IPS-20b (cell line): ENCODE results near the gene ZNF700.
A peak's percentile ranks its signal among the peaks of the same experiment; 100 is the strongest.
"Not testable (repeated sequence)": the region's sequence is repeated elsewhere in the genome, so short reads cannot be mapped to it uniquely, and the experiment has no call there.

Source experiments
- H3K27ac ChIP-seq: one replicate; pipeline ENCODE4 v1.5.1; 2013; ENCODE audit warnings: low read length
- H3K27me3 ChIP-seq: 2 replicates; pipeline ENCODE4 v1.6.1; 2013; ENCODE audit warnings: mild to moderate bottlenecking, low read length, inconsistent platforms; ENCODE audit not compliant: insufficient read depth
- H3K36me3 ChIP-seq: 2 replicates; pipeline ENCODE4 v1.6.1; 2013; ENCODE audit warnings: low read depth, mild to moderate bottlenecking, inconsistent platforms, low read length, moderate library complexity; ENCODE audit not compliant: insufficient read depth
- H3K4me1 ChIP-seq: 2 replicates; pipeline ENCODE4 v1.6.1; 2013; ENCODE audit warnings: mild to moderate bottlenecking, control low read depth, inconsistent platforms, low read length, moderate library complexity; ENCODE audit not compliant: insufficient read depth
- H3K4me3 ChIP-seq: 2 replicates; pipeline ENCODE4 v1.5.1; 2013; ENCODE audit warnings: mild to moderate bottlenecking, low read length, inconsistent platforms
- H3K9ac ChIP-seq: 2 replicates; pipeline ENCODE4 v1.6.1; 2013; ENCODE audit warnings: low read depth, mild to moderate bottlenecking, inconsistent platforms, low read length, moderate library complexity
- H3K9me3 ChIP-seq: 2 replicates; pipeline ENCODE4 v1.6.1; 2013; ENCODE audit warnings: mild to moderate bottlenecking, low read depth, low read length, inconsistent platforms; ENCODE audit not compliant: insufficient read depth

Gene ZNF700

DNA sequence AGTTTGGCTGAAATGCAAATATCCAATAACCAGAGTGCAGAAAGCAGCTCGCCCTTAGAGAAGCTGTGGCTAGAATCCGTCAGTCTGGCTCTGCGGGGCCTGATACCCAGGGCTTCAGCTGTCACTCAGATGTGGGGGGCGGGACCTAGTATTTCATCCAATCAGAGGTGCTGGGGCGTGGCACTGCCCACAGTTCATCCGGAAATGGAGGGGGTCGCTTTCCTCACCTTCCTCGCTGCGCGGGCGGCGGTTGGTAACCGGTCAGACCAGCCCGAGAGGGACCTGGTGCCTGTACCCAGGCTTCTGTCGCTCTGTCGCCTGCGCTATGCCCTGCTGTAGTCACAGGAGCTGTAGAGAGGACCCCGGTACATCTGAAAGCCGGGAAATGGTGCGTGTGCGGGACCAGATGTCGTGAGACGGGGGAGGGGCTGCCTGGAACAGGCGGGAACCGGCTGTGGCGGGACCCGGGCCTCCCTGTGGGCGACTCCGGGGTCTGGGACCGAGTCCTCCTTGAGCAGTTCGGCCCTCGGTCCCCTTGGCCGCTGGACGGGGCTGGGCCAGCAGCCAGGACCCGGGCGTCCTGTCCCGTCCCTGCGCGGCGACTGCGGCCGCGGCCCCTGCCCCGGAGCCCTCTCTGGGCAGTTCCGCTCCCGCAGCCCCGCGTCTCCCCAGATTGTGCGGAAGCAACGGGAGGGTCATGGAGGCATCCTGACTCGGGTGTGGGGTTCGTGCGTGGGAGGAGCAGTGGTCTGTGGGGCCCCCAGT lies at the start of gene ZNF700:
Gene ZNF700, plus strand, starts transcription at position 222 of the 765 bp plus-strand sequence. Its CDS starts 104 bp downstream, at position 326.
- no peaks in the 10 kb centered on the region; the same call in 1 of the 2 replicates for H3K9me3 ChIP-seq
- H3K9ac ChIP-seq, result peak within 1 kb of the TSS; percentile 91
- H3K27me3 ChIP-seq, result no peaks in the 10 kb centered on the region
- H3K4me3 ChIP-seq, result peak within 1 kb of the TSS; percentile 92
- H3K36me3 ChIP-seq, result no peaks in the 10 kb centered on the region
- H3K4me1 ChIP-seq, result no peaks in the 10 kb centered on the region
- peak within 1 kb of the TSS; percentile 43 for H3K27ac ChIP-seq

DNA sequence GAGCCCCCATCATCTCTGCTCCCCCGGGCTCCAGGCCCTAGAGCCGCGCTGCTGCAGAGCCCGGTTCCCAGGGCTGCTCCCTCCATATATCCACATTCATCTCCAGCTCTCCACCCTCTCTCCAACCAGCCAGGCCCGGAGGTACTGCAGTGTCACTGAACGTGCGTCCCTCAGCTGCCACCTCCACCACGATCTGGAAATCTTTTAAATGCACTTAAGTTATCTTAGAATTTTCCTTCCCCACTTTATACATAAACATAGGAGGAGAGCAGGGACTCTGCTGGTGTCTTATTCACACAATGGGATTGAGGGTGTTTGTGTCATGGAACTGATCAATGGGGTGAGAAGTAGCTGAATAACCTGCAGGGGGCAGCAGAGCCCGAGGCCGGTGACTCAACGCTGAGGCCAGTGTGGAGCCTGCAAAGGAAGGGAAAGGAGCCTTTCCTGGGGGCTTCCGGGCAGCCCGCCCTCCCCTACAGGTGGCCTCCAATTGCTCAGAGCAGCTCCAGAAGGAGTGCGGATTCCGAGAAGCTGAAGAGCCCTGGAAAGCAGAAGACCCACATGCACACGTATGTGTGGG lies 45.1 kb upstream of the ZNF700 start:
- not testable (repeated sequence) for H3K9me3 ChIP-seq, H3K9ac ChIP-seq, H3K4me1 ChIP-seq, H3K27ac ChIP-seq, H3K4me3 ChIP-seq, H3K27me3 ChIP-seq, H3K36me3 ChIP-seq

DNA sequence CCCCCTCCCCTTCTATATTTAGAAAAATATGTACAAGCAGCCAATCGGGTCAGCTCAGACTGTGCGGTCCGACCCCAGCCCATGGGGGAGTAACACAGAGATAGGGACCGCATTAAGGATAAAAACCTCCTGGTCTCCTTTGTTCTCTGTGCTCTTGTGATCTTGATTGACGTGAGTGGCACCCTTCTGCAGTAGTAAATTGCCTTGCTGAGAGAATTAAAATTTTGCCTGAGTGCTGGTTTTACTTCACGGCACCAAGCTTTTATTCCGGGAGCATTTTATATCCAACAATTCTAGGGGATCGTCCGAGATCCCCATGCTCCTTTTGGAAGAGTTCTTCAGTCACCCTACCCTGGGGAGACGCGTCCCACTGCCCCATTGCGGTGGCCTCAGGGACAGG lies 44.3 kb upstream of the ZNF700 start:
- no peaks in the 10 kb centered on the region for H3K4me1 ChIP-seq
- peaks cover 6% of the 10 kb centered on the region; the same call in 1 of the 2 replicates for H3K9me3 ChIP-seq
- H3K27me3 ChIP-seq, result no peaks in the 10 kb centered on the region
- no peak overlapping the region for H3K4me3 ChIP-seq
- no peak overlapping the region for H3K9ac ChIP-seq
- no peak overlapping the region for H3K27ac ChIP-seq
- no peaks in the 10 kb centered on the region for H3K36me3 ChIP-seq

GRCh38 chr19:11881151-11881800 lies 43.6 kb upstream of the ZNF700 start:
- no peak overlapping the region for H3K27ac ChIP-seq
- no peaks in the 10 kb centered on the region for H3K27me3 ChIP-seq
- H3K4me1 ChIP-seq, result no peaks in the 10 kb centered on the region
- H3K4me3 ChIP-seq, result no peak overlapping the region
- no peak overlapping the region for H3K9ac ChIP-seq
- H3K36me3 ChIP-seq, result no peaks in the 10 kb centered on the region
- peaks cover 6% of the 10 kb centered on the region; the same call in 1 of the 2 replicates for H3K9me3 ChIP-seq

- Histone ChIP-seq H3K9ac (no peak overlapping the region), H3K27me3 (no peaks in the 10 kb centered on the region), H3K4me1 (peaks cover 4% of the 10 kb centered on the region; the same call in 1 of the 2 replicates), H3K27ac (no peak overlapping the region), H3K36me3 (no peaks in the 10 kb centered on the region), H3K9me3 (0 out of 2 replicates have a peak, but pooled peaks cover 6% of the 10 kb centered on the region), H3K4me3 (no peak overlapping the region)
These were observed 42.3 kb upstream of the ZNF700 start for GRCh38 chr19:11882606-11883005.

DNA sequence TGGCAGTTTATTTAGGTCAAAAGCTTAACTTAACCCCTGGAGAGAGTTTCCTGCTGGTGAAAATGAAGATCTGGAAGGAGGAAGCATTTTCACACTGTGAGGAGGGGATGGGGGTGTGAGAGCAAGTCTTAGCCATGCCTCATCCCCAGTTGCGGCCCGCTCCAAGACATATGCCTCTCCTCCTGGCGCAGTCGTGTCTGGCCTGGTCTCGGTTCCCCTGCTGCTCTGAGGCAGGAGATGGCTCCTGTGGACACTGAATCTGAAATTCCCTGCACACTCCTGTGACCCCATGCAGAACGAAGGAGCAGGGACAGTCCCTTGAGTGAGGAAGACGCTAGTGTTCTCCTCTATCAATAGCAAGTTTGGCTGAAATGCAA lies 37.7 kb upstream of the ZNF700 start:
- H3K4me3 ChIP-seq, result peak overlapping the region; percentile 88
- H3K27me3 ChIP-seq, result no peaks in the 10 kb centered on the region
- no peaks in the 10 kb centered on the region for H3K9me3 ChIP-seq
- no peak overlapping the region for H3K27ac ChIP-seq
- H3K9ac ChIP-seq, result peak overlapping the region; percentile 40; the same call in 1 of the 2 replicates
- H3K36me3 ChIP-seq, result peaks cover 5% of the 10 kb centered on the region
- peaks cover 8% of the 10 kb centered on the region; the same call in 1 of the 2 replicates for H3K4me1 ChIP-seq

DNA sequence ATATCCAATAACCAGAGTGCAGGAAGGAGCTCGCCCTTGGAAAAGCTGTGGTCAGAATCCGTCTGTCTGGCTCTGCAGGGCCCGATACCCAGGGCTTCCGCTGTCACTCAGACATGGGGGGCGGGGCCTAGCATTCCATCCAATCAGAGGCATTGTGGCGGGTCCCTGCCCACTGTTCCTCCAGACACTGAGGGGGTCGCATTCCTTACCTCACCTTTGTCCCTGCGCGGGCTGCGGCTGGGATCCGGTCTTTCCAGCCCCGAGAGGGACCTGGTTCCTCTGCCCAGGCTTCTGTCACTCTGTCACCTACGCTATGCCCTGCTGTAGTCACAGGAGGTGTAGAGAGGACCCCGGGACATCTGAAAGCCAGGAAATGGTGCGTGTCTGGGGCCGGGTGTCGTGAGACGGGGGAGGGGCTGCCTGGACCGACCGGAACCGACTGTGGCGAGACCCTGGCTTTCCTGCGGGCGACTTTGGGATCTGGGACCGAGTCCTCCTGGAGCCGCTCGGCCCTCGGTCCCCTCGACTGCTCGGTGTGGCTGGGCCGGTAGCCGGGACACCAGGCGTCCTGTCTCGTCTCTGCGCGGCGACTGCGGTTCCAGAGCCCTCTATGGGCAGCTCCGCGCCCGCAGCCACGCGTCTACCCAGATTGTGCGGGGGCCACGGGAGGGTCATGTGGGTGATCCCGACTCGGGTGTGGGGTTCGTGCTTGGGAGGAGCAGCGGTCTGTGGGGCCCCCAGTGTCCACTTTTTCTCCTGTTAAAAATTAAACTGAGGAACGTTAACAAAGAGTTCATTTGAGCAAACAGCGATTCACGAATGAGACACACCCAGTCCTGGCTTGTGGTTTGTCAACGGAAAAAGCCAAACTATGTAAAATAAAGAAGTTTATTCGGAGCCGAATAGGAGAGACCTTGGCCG lies 37.0 kb upstream of the ZNF700 start, which contains the start of gene ZNF69:
Gene ZNF69, plus strand, starts transcription at position 172 of the 921 bp plus-strand sequence. Its CDS starts 142 bp downstream, at position 314.
- peak within 1 kb of the TSS; percentile 74 for H3K27ac ChIP-seq
- H3K27me3 ChIP-seq, result no peaks in the 10 kb centered on the region
- peak within 1 kb of the TSS; percentile 86 for H3K9ac ChIP-seq
- peak within 1 kb of the TSS; percentile 88 for H3K4me3 ChIP-seq
- H3K36me3 ChIP-seq, result peaks cover 9% of the 10 kb centered on the region
- H3K9me3 ChIP-seq, result peaks cover 4% of the 10 kb centered on the region; the same call in 1 of the 2 replicates
- peaks cover 8% of the 10 kb centered on the region; the same call in 1 of the 2 replicates for H3K4me1 ChIP-seq

GRCh38 chr19:11889901-11890300 lies 35.0 kb upstream of the ZNF700 start:
- not testable (repeated sequence) for H3K27me3 ChIP-seq, H3K27ac ChIP-seq, H3K4me1 ChIP-seq
- Histone ChIP-seq H3K9me3 (peaks cover 22% of the 10 kb centered on the region), H3K9ac (peak overlapping the region; percentile 60; the same call in 1 of the 2 replicates), H3K36me3 (peaks cover 28% of the 10 kb centered on the region), H3K4me3 (peak overlapping the region; percentile 88; the same call in 1 of the 2 replicates)

DNA sequence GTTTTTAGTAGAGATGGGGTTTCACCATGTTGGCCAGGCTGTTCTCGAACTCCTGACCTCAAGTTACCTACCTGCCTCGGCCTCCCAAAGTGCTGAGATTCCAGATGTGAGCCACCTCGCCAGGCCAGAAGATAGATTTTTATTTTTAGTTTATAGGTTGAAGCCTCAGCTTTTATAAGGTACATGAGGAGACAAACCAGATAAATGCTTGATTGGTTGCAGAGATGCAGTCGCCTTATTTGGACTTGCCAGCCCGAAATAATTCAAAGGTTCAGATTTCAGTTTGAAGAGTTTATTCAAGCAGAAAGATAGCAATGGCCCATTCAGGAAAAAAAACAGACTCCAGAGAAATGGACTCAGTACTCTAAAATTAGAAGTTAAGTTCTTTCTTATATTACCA lies 34.3 kb upstream of the ZNF700 start:
- Histone ChIP-seq H3K4me1 (peaks cover 8% of the 10 kb centered on the region; the same call in 1 of the 2 replicates), H3K36me3 (peaks cover 35% of the 10 kb centered on the region), H3K27me3 (no peaks in the 10 kb centered on the region), H3K4me3 (peak overlapping the region; percentile 88; the same call in 1 of the 2 replicates), H3K9ac (peak overlapping the region; percentile 60; the same call in 1 of the 2 replicates), H3K27ac (no peak overlapping the region), H3K9me3 (peaks cover 29% of the 10 kb centered on the region)

- H3K27ac ChIP-seq, result no peak overlapping the region
- H3K4me1 ChIP-seq, result peaks cover 4% of the 10 kb centered on the region; the same call in 1 of the 2 replicates
- peaks cover 57% of the 10 kb centered on the region for H3K9me3 ChIP-seq
- H3K27me3 ChIP-seq, result no peaks in the 10 kb centered on the region
- peaks cover 38% of the 10 kb centered on the region for H3K36me3 ChIP-seq
- no peak overlapping the region for H3K4me3 ChIP-seq
- no peak overlapping the region for H3K9ac ChIP-seq
These were observed 30.1 kb upstream of the ZNF700 start for GRCh38 chr19:11894851-11895250.

DNA sequence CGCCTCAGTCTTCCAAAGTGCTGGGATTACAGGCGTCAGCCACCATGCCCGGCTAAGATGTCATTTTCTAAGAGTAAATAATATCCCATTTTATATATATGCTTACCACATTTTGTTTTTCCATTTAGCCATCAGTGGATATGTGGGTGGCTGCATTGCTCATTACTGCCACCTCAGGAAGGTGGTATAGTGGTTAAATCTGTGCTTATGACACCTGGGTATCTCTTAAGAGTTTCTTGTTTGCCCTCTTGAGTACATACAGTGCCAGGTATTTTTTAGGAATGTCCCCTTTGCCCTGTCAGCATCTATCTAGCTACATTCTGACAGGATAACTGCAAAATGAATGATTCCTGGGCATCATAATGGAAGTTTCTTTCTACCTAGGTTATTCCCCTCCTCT lies 22.7 kb upstream of the ZNF700 start:
- H3K4me1 ChIP-seq, result no peaks in the 10 kb centered on the region
- peaks cover 53% of the 10 kb centered on the region for H3K36me3 ChIP-seq
- no peak overlapping the region for H3K9ac ChIP-seq
- H3K27ac ChIP-seq, result no peak overlapping the region
- no peak overlapping the region for H3K4me3 ChIP-seq
- H3K27me3 ChIP-seq, result no peaks in the 10 kb centered on the region
- peaks cover 92% of the 10 kb centered on the region for H3K9me3 ChIP-seq
